Tibial nerve (tissue), 4 donors: ENCODE results near the gene TAF4.

Source experiments
- EP300 ChIP-seq, 2 donors: sonication (generic); formaldehyde crosslinking; IDR thresholded peaks; one replicate each; pipeline ENCODE4 v1.6.1; 2017; ENCODE audit warnings: antibody characterized with exemption in 2 of 2, mild to moderate bottlenecking in 1 of 2
- POLR2A ChIP-seq, 2 donors: fragments of 450-650 bp; IDR thresholded peaks; one replicate each; pipeline ENCODE4 v1.6.1; 2017; ENCODE audit warnings: antibody characterized with exemption in 2 of 2, mild to moderate bottlenecking in 2 of 2, moderate library complexity in 2 of 2
- TF ChIP-seq, protein P1 (sequence below), 5 experiments: fragments of 200-600 bp in 3 of 5; fragments of 450-650 bp in 2 of 5; sonication (generic) in 3 of 5; IDR thresholded peaks; one replicate each; pipeline ENCODE4 v1.5.1; 2016 to 2019; ENCODE audit warnings: antibody characterized with exemption in 5 of 5, mild to moderate bottlenecking in 3 of 5, moderate library complexity in 2 of 5

DNA sequence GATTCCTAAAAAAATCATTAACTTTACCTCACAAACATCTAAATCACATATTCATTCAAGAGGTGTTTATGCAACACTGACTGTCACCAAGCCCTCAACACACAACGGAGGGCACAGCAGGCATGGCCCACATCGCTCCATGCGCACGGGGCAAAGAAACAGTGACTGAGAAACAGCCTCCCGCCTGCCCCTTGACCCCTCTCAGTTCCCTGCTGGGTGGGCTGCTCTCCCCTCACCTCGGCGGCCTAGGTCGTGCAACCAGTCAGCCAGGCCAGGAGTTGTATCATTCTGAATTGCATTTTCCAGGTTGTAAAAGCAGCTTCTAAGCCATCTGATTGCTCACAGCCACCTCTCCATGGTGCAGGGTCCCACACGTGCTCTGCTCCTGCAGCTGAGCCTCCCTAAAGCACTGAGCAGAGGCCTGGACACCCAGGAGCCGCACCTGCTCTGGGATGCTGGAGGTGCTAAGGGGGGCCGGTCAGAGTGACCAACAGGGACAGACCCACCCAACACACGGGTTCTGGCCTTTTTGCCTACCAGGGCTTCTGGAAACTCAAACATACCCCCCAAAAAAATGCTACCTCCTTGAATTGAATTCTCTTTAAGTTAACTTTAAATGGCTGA lies 37.9 kb downstream of the TAF4 start:
- TF ChIP-seq, protein P1, sequence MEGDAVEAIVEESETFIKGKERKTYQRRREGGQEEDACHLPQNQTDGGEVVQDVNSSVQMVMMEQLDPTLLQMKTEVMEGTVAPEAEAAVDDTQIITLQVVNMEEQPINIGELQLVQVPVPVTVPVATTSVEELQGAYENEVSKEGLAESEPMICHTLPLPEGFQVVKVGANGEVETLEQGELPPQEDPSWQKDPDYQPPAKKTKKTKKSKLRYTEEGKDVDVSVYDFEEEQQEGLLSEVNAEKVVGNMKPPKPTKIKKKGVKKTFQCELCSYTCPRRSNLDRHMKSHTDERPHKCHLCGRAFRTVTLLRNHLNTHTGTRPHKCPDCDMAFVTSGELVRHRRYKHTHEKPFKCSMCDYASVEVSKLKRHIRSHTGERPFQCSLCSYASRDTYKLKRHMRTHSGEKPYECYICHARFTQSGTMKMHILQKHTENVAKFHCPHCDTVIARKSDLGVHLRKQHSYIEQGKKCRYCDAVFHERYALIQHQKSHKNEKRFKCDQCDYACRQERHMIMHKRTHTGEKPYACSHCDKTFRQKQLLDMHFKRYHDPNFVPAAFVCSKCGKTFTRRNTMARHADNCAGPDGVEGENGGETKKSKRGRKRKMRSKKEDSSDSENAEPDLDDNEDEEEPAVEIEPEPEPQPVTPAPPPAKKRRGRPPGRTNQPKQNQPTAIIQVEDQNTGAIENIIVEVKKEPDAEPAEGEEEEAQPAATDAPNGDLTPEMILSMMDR (IDR thresholded peaks at IDR 0.05), result no peak
- TF ChIP-seq POLR2A (IDR thresholded peaks at IDR 0.05) (no peak), EP300 (IDR thresholded peaks at IDR 0.05) (no peak)
